ENCODE results near the gene PHF24.

- TF ChIP-seq EZH2 (IDR thresholded peaks at IDR 0.05; ENCODE audit: low read depth) (no peak), CTCF (conservative IDR thresholded peaks at IDR 0.05) (no peak)
Observed at GRCh38 chr9:35014517-35014916, 56.4 kb downstream of the PHF24 start.

All from PC-9 (cell line).